HG03457 (cell line): ENCODE measurements around the gene GP1BB.

Source experiments
- ATAC-seq: cut with Tn5 transposase; IDR thresholded peaks from one replicate; pipeline ENCODE4 v1.9.1; 2021; ENCODE audit warnings: moderate number of reproducible peaks; ENCODE audit not compliant: unreplicated experiment

Gene GP1BB

DNA sequence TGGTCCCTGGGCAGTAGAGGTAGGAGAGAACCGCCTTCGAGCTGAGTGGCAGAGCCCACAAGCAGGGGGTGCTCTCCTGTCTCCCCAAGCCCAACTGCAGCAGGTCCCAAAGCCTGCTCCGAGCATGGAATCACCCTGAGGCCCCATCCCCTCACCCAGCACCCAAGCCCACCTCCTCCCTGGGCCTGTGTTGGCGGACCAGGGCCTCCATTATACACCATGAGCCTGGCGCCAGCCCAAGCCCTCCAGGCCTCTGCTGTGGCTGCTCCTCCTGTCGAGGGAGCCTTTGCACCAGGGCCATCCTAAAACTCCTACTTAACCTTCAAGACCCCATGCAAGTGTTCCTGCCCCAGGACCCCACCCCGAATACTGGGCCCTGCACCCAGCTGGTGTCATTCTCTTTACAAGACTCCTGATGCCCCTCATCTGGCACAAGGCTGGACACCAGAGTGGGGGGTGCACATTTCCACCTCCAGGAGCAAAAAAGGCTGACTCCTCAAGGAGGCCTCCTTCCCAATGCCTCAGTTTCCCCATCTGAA, 16.6 kb downstream of the GP1BB start:
- no peak for ATAC-seq

DNA sequence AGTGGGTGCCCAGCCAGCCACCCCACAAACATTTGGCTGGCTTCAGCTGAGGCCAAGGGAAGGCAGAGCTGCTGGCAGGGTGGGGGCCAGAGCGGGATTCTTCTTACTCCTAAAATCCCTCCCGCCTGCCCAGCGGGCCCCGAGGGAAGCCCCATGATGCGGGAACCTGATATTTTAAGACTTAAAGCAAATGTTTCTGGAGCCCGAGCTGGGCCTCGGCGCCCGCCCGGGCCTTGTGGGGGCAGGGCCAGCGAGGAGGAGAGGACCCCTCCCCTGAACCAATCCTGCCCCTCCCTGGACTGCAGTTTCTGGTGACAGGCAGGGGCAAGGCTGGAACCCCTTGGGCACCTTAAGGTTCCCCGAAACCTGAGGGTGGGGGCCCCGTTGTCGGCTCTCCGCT, 17.2 kb downstream of the GP1BB start:
- ATAC-seq = no peak

DNA sequence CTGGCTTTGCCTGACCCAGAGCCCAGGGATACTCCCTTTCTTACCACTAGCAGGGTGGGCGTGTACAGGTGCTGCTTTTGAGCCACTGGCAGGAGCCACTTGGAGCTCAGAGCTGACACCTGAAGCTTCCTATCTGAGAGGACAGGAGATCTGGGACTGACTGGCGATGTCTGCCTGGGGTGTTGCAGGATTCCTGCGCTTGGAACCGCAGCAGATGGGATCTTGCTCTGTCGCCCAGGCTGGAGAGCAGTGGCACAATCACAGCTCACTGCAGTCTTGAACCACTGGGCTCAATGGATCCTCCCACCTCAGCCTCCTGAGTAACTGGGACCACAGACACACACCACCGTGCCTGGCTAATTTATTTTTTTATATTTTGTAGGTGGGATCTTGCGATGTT, 17.7 kb downstream of the GP1BB start:
- ATAC-seq = no peak

DNA sequence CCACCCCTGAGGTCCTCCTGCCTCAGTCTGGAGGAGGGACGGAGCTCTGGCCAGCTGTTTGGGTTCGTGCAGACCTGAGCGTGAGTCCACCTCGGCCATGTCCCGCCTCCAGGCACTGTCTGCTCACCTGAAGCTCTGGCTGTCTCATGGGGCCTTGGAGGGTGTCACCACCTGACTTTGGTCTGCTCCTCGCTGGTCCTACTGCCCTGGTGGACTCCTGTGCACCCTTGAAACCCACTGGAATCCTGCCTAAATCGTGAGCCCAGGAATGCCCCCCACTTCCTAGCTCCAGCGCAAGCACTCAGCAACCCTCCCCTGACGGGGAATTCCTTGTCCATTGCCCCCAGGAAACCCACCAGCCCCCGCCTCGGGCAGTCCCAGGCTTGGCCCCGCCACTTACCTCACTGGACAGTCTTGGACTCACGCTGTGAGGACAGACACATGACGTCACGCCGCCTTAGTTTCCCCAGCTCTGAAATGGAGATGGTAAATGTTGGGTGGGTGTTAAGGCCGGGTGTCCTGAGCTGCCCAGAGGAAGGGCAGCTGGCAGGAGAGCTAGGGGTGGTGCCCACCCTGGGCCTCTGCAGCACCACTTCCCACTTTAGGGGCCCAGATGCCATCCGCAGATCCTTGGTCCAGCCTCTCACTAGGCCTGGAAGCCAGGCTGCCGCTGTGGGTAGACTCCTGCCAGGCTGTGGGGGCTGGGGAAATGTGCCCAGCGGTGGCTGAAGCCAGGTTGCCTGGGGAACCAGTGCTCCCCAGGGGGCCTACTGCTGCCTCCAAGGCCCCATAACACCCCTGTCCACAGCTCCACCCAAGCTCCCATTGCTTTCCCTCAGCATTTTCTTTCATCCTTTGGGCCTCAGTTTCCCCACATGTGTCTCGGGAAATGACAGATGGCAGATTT, 19.1 kb downstream of the GP1BB start:
- ATAC-seq = no peak

DNA sequence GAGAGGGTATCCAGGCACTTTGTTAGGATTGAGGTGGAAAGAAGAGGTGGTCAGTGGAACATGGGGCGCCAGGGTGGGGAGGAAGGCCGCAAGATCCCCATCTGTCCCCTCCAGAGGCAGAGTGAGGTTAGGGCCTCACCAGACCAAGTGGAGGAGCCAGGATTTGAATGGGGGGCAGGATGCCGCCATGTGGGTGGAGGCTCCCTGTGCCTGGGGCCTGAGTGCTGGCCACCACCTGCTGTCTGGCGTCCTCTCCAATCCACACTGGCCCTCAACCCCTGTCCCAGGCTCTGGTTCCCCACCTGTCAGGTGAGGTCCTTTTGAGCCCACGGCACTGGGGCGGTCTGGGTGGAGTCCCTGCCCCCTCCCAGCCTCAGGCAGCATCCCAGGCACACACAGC, 19.7 kb downstream of the GP1BB start:
- no peak for ATAC-seq

DNA sequence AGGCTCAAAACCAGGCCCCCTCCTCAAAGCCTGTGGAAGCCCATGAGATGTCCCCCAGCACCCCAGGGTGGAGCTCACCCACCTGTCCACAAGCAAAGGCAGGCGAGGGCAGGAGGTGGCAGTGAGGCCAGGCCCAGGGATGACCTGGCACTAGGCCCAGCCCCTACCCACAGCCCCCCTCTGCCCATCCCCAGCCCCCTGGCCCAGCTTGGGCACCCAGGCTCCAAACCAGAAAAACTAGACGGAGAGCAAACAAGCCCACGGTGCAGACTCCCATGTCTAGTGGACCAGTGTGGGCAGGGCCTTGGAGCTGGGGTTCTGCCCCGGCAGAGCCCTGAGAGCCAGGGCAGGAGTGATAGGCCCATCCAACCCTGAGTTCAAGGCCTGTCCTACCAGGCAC, 20.3 kb downstream of the GP1BB start:
- no peak for ATAC-seq

DNA sequence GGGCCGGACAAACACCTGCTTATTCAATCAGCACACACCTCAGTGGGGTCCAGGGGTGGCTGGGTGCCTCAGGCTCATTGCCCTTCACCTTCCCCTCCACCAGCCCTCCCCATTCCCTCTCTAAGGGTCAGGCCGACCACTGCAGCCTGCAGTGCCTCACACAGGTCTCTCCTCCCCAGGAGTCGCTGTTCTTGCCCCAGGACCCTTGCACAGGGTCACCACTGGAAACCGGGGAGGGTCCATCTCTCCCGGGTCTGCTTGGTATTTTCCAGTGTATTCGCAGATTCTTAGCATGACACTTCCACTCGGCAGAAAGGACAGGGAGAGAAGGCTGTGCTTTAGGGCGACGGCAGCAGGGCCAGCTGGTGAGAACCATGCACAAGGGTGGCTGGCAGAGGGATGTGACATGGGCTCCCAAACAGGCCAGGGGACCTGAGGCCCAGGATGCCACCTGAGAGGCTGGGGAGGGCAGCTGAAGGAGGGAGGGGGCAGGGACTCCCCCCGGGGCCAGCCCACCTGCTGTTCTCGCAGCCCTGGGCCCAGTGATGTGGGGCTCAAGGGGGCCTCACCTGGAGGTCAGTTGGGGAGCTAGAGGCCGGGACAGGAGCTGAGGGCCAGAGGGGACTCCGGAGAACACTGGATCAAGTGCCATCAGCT, 21.1 kb downstream of the GP1BB start:
- no peak for ATAC-seq

DNA sequence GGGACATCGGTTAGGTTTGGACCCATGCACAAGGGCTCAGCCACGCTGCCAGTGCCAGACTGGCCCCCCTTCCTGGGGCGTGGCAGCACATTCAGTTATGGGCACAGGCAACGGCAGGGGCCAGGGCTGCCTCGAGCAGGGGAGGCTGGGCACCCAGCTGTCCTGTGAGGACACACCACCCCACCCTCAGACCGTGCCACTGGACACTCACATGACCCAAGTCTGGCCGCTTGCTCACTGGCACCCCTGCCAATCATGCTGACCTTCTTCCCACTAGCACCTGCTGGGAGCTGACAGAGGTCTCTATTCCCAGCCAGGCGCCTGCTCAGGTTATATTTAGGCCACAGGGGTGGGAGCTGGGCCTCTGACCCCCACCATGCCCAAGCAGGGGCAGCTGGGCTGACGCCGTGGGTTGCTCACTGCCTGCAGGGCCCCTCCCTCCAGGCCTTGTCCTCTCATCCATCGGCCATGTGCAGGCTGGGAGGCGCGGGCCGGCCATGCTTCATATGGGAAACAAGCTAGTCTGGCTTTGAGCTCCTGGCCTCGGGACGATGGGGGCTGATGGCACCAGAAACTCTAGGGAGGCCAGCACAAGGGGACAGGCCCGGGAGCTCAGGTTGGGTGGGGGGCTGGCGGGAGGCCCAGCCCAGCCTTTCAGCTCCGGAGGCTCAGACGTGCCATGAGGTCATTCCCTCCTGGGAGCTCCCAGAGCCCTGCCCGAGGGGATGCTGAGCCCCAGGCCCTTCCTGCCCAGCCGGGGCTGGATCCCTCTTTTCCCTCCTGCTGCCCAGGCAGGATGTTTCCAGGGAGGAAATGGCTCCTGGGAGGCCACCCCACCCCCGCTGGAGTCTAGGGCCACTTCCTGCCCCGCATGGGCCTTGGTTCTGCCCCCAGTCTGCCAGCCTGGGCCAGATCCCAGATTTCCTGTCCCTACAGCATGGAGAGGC, 22.1 kb downstream of the GP1BB start:
- no peak for ATAC-seq

DNA sequence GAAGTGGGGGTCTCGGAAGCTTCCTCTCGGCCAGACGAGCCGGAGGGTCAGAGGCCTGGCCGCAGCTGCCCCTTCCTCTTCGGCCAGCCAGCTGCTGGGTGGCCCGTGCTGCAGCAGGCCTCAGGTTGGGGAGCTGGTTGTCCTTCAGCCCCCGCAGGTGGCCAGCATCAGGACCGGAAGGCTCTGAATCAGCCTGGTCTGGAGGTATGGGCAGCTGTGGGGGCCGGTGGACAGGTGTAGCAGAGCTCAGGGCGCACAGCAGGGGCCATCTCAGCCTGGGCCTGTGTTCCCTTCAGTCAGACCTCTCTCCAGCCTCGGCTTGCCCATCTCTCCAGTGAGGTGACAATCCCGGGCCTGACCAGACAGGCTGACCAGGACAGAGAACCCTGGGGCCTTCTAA, 23.4 kb downstream of the GP1BB start:
- no peak for ATAC-seq

DNA sequence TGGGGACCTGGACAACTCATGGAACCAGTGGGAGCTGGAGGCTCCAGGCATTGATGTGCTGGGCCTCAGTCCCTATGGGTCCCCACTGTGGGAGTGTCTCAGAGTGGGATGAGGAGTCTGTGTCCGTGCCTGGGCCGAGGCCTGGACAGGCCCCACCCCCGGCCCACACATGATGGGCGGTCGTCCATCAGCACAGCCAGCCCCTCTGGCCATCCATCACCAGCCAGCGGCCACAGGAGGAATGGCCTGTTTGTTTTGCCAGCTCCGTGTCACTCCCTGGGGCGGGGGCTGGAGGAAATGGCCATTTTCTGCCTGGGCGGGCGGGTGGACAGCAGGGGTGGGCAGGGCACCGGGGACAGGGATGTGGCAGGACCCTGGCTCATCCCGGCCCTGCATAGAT, 24.2 kb downstream of the GP1BB start:
- ATAC-seq = no peak

DNA sequence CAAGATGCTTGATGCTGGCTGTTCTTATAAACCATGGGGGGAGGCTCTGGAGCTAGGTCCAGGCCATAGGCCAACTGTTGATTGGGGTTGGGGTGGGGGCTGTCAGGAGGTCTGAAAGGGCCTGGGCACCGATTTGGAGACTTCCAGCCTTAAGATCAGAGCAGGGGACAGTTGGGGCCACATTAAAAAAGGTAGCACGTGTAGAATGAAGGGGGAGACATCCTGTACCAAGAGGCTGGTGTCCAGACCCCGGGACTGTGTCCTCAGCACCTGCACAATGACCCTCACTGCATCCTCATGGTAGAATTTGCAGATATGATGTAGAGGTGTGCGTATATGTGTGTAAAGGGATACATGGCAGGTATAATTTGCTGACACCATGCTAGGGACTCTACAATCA, 24.8 kb downstream of the GP1BB start:
- ATAC-seq = no peak

DNA sequence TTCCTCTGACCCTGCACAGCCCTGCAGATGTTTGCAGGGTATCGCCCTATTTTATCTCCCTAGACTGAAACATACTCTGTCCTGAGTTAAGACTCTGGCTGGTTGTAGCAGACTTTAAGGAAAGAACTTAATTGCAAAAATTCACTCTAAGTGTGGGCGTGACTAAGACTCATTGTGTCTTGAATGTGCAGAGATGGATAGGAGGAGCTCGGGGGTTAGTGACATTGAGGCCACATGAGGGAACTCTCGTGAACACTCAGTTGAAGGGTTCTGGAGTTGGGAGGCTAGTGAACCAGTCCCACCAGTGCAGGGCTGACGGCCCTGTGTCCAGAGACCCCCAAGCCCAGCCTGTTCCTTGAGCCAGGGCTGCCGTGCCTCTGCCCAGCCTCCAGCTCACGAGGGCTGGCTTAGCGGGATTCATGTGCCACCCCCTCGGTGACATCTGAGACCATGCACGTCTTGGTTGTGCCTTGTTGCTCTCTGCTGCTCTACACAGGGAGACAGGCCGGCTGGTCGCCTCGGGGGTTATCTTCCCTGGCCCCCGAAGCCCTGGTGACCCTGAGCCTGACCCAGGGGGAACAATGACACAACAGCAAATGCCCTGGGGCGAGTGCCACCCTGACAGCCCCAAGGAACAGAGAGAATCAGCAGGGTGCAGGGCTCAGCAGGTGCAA, 25.8 kb downstream of the GP1BB start:
- no peak for ATAC-seq

DNA sequence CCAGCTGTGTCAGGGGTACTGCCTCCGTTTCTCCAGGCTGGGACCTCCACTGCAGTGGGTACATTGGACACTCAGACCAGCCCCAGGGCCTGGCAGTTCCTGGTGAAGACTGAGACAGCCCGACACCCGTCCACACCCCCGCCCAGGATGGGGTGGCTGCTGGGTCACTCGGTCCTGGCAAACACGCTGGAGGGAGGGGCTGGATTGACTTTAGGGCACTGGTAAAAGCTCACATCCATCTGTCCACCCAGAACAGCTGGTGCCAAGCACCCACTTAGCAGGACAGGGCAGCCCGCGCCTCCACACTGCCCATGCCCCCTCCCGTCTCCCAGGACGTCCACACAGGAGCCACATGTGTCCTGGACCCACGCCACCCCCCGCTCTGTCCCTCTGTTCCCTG, 26.5 kb downstream of the GP1BB start:
- ATAC-seq = no peak

DNA sequence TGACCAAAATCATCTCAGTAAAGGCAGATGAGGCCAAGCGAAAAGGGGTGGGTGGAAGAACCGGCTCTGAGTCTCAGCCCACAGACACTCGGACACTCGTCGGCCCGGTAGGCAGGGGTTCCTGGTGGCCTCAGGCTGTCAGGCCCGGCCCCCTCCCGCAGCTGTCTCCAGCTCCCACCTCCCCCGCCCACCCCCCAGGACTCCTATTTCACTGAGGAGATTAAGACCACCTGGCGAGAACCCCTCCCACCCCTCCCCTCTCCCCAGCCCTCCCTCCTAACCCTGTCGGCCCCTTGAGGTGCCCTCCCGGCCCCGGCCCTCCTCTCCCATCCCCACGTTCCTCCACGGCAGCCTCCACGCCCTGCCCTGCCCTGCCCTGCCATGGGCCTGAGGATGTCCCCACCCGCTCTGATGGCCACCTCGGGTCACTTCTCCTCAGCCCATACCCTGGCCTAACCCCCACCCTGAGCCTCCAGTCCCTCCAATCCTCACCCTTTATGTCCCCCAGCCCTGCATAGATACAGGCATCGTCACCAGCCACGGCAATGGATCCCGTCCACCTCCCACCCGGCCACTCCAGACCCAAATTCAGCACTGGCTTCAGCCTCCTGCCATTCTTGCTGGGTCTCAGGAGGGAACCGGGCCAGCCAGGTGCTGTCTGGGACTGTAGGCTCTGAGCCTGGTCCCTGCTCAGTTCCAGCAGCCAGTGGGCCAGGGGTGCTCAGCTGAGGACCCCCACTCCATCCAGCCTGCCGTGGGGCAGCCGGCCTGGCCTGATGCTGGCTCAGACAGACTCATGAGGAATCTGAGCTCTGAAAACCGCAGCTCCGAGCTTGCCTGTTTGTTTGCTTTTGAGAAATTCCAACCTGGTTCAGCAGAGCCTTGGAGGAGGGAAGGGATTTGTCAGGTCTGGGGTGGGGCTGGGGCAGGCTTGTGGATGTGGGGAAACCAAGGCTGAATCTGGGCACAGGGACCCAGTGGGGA, 27.5 kb downstream of the GP1BB start:
- ATAC-seq = no peak

DNA sequence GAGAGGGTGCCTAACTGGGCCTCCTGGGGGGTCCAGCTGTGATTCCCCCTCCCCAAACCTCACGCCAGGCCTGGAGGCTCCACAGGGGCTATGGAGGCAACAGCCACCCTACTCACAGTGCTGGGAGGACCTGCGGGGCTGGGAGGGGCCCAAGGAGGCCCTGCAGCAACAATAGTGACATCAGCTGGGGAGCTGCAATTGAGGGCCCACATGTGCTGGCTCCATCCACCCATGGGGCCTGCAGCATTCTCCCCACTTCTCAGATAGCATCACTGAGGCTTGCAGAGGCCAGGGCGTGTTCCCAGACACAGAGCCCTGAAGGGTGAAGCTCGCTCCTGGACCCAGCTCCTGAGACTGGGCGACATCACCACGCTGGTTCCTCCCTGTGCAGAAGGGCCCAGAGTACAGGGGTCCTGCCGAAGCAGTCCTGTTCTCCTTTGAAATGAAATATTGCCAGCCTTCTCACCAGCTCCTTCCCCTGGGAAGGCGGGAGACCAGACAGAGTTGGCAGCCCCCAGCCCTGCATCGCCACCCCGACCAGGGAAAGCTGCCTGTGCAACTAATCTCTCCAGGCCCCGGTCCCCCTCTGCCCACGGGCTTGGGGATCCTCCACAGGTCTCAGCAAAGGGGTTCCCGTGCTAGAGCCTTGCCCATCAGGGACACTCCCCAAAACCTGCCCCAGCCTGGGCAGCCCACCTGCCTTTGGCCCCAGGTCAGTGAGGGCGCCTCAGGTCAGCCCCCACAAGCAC, 28.3 kb downstream of the GP1BB start:
- ATAC-seq = no peak

DNA sequence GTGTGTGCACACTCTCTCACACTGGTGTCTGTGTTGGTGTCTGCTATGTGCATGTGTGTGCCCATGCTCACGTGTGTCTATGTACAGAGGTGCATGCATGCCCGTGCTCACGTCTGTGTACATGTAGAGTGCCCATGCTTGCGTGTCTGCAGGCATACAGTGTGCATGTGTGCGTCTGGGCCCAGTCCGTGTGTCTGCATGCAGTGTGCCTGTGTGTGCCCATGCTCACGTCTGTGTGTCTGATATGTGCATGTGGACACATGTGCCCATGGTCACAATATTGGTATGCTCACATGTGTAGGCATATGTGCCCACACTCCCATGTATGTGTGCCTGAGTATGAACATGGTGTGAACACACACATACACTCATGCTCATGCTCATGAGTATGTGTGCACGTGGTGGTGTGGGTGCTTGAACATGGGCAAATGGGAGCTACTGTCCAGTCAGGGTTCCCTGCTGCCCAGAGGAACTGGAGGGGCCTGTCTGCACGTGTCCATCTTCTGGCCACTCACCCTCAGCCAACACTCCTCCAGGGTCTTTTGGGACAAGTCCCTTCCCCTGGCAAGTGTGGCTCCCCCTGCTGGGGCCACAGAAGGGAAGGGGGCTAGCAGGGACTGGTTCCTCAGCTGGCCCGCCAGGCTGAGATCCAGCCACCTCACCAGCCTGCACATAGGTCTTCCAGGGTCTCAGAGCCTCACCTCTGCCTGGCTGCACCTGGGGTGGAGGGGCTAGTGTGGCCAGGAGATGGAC, 29.9 kb downstream of the GP1BB start:
- ATAC-seq = no peak

DNA sequence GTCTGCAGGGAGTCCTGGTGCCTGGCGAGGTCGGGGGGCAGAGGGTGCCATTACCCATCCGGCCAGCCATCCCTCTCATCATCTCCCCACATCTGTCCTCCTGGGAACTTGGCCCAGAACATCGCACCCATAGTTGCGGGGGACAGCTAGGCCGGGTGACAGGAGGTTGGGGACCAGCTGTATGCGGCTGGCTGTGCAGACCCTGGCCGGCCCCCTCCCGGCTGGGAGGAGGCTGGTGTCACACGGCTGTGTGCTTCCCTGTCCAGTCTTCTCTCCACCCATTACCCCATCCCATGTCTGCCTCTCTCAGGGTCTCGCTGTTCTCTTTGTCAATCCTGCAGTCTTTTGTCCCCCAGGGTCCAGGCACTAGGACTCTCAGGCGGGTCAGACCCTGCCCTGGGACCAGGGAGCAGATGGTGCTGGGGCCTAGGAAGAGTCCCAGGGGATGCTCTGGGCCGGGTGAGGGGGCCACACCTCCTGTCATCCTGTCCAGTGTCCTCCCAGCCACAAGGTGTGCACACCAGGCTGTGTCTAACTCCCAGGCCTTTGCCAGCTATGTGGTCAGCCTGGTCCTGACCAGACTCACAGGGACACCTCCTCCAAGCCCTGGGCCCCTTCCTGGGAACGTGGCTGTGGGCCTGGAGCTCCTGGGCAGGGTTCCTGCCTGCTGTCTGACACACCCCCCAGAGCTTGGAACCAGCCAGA, 30.8 kb downstream of the GP1BB start:
- no peak for ATAC-seq
